HG03039 (cell line): ENCODE data around the gene MMP3.

ENCODE experiments used
- ATAC-seq: cut with Tn5 transposase; IDR thresholded peaks from one replicate; pipeline ENCODE4 v1.9.1; 2021; ENCODE audit warnings: mild to moderate bottlenecking, moderate library complexity; ENCODE audit not compliant: unreplicated experiment

MMP3 gene

DNA sequence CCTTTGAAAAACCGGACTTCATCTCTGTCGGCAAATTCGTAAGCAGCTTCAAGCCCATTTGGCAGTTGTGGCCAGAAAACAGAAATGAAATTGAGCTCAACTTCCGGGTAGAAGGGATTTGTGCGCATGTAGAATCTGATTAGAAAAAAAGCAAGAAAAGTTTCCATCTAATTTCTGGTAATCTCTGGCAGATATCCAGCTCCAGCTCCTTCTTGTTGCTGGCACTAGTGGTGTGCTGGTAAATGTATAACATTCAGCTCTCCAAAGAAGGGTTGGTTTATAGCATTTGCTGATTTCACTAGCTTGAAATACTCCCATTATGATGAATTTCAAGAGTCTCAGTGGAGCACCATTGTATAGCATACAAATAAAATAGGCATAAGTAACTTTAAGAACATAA, 50.8 kb downstream of the MMP3 start:
- no peak for ATAC-seq

- ATAC-seq, result no peak
Observed at GRCh38 chr11:102791271-102792036, 52.0 kb downstream of the MMP3 start.

GRCh38 chr11:102788334-102788995, 54.9 kb downstream of the MMP3 start:
- ATAC-seq, result no peak
